BE2C (cell line): Measurements from ENCODE around the gene MPP2.
"Not testable (repeated sequence)": the region's sequence is repeated elsewhere in the genome, so short reads cannot be mapped to it uniquely, and the experiment has no call there.

Experiments
- DNase-seq: peaks from one replicate; pipeline ENCODE4 v3.0.0-alpha.2; 2020
- H3K27me3 ChIP-seq: fragments of 250-450 bp; sonication (Bioruptor Pico); 2 replicates; pipeline ENCODE4 v1.5.1; 2020; ENCODE audit warnings: mild to moderate bottlenecking
- H3K36me3 ChIP-seq: fragments of 250-450 bp; sonication (Bioruptor Pico); 2 replicates; pipeline ENCODE4 v1.5.1; 2020; ENCODE audit warnings: mild to moderate bottlenecking
- H3K4me1 ChIP-seq: fragments of 250-450 bp; sonication (Bioruptor Pico); 2 replicates; pipeline ENCODE4 v1.5.1; 2020
- H3K4me3 ChIP-seq: 2 replicates; pipeline ENCODE4 v1.5.1; 2011; ENCODE audit warnings: low read depth, low read length
- H3K9me3 ChIP-seq: fragments of 250-450 bp; sonication (Bioruptor Pico); 2 replicates; pipeline ENCODE4 v1.5.1; 2020
- TF ChIP-seq, protein P1 (sequence below): IDR thresholded peaks from 2 replicates; pipeline ENCODE4 v1.5.1; 2012; ENCODE audit warnings: mild to moderate bottlenecking, low read depth, low read length

MPP2 gene

GRCh38 chr17:43845766-43846165 lies 61.6 kb downstream of the MPP2 start:
- Histone ChIP-seq H3K4me1 (no peaks in the 10 kb centered on the region), H3K27me3 (no peaks in the 10 kb centered on the region), H3K36me3 (no peaks in the 10 kb centered on the region), H3K9me3 (no peaks in the 10 kb centered on the region), H3K4me3 (no peak overlapping the region)
- DNase-seq = no peak
- TF ChIP-seq, protein P1, sequence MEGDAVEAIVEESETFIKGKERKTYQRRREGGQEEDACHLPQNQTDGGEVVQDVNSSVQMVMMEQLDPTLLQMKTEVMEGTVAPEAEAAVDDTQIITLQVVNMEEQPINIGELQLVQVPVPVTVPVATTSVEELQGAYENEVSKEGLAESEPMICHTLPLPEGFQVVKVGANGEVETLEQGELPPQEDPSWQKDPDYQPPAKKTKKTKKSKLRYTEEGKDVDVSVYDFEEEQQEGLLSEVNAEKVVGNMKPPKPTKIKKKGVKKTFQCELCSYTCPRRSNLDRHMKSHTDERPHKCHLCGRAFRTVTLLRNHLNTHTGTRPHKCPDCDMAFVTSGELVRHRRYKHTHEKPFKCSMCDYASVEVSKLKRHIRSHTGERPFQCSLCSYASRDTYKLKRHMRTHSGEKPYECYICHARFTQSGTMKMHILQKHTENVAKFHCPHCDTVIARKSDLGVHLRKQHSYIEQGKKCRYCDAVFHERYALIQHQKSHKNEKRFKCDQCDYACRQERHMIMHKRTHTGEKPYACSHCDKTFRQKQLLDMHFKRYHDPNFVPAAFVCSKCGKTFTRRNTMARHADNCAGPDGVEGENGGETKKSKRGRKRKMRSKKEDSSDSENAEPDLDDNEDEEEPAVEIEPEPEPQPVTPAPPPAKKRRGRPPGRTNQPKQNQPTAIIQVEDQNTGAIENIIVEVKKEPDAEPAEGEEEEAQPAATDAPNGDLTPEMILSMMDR = no peak

DNA sequence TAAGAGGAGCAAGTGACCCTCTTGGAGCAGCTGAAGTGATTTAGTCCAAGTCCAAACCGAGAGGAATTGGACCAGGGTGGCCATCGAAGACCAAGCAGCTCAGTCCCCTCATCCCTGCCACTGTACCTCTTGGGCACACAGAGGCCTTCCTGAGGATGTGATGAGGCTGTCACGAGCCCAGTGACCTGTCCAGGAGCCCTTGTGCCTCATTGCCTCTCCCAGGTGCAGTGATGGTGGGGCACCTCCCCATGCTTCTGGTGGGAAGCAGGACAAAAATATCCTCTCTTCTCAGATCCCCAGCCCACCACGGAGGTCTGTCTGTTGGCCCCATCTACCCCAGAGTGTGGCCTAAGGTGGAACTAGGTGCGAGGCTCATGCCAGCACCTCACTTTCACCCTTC lies 63.1 kb downstream of the MPP2 start:
- Histone ChIP-seq H3K27me3 (0 out of 2 replicates have a peak, but pooled peaks cover 3% of the 10 kb centered on the region), H3K36me3 (no peaks in the 10 kb centered on the region), H3K9me3 (no peaks in the 10 kb centered on the region), H3K4me3 (no peak overlapping the region), H3K4me1 (peaks cover 5% of the 10 kb centered on the region)
- no peak for DNase-seq
- TF ChIP-seq, protein P1 = no peak

DNA sequence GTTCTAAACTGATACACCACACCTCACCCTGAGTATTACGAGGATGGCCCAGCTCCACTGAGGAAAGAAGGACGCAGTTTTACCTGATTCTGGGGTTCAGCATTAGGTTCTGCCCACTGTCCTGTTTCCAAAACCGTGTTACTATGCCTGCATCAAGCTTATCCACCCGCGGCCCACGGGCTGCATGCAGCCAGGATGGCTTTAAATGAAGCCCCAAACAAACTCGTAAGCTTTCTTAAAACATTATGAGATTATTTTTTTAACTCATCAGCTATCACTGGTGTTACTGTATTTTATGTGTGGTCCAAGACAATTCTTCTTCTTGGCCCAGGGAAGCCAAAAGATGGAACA lies 64.4 kb downstream of the MPP2 start:
- no peak for DNase-seq
- Histone ChIP-seq H3K9me3 (no peaks in the 10 kb centered on the region), H3K4me1 (peaks cover 5% of the 10 kb centered on the region), H3K36me3 (no peaks in the 10 kb centered on the region), H3K4me3 (no peak overlapping the region), H3K27me3 (0 out of 2 replicates have a peak, but pooled peaks cover 3% of the 10 kb centered on the region)
- TF ChIP-seq, protein P1 = no peak

DNA sequence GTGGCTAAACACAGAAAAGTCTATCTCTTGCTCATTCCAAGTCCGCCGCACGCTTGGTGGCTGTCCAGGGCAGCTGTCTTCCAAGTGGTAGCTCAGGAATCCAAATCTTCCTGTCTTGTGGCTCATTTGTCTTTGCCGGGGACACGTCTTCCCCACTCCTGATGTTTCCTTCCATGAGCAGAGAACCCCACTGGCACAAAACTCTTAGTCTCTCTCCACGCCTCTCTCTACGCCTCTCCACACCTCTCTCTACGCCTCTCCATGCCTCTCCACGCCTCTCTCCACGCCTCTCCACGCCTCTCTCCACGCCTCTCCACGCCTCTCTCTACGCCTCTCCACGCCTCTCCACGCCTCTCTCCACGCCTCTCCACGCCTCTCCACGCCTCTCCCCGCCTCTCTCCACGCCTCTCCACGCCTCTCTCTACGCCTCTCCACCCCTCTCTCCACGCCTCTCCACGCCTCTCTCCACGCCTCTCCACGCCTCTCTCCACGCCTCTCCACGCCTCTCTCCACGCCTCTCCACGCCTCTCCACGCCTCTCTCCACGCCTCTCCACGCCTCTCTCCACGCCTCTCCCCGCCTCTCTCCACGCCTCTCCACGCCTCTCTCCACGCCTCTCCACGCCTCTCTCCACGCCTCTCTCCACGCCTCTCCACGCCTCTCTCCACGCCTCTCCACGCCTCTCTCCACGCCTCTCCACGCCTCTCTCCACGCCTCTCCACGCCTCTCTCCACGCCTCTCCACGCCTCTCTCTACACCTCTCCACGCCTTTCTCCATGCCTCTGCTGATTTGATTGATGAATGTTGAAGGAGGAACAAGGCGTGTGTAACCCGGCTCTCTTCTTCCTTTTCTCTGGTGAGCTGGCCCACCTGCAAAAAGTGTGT lies 65.0 kb downstream of the MPP2 start:
- not testable (repeated sequence) for H3K4me1 ChIP-seq, H3K27me3 ChIP-seq, H3K36me3 ChIP-seq, DNase-seq, H3K4me3 ChIP-seq, H3K9me3 ChIP-seq

DNA sequence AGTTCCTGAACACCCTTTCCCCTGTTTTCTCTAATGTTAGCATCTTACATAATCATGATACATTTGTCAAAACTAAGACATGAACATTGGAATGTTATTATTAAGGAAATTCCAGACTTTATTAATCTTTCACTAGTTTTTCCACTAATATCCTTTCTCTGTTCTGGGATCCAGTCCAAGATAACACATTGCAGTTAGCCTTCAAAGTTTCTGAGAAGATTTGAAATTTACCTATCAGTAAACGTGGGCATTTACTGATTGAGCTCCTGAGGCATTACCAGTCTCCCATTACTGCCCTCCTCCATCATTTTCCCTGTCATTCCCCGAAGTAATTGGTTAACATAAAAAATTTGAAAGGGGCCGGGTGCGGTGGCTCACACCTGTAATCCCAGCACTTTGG lies 66.1 kb downstream of the MPP2 start:
- Histone ChIP-seq H3K4me3 (no peak overlapping the region), H3K4me1 (peaks cover 5% of the 10 kb centered on the region), H3K27me3 (0 out of 2 replicates have a peak, but pooled peaks cover 3% of the 10 kb centered on the region), H3K9me3 (no peaks in the 10 kb centered on the region), H3K36me3 (no peaks in the 10 kb centered on the region)
- TF ChIP-seq, protein P1 = no peak
- DNase-seq = no peak

- TF ChIP-seq, protein P1 = peak; percentile 66
- Histone ChIP-seq H3K4me1 (peaks cover 5% of the 10 kb centered on the region), H3K9me3 (no peaks in the 10 kb centered on the region), H3K36me3 (no peaks in the 10 kb centered on the region), H3K27me3 (0 out of 2 replicates have a peak, but pooled peaks cover 3% of the 10 kb centered on the region), H3K4me3 (no peak overlapping the region)
- peak; percentile 52 for DNase-seq
Observed at GRCh38 chr17:43840814-43841213, 66.5 kb downstream of the MPP2 start.
